KMS-11 (cell line): Measurements from ENCODE around the gene TRIM69.
"Not testable (repeated sequence)": the region's sequence is repeated elsewhere in the genome, so short reads cannot be mapped to it uniquely, and the experiment has no call there.

ENCODE experiments used
- H2AFZ ChIP-seq: fragments of 200-600 bp; sonication (generic); 2 replicates; pipeline ENCODE4 v1.6.1; 2016; ENCODE audit warnings: antibody characterized with exemption, mixed run types, low read depth
- H3K27ac ChIP-seq: fragments of 200-600 bp; sonication (generic); 2 replicates; pipeline ENCODE4 v1.6.1; 2016; ENCODE audit warnings: mild to moderate bottlenecking, mixed run types
- H3K27me3 ChIP-seq: fragments of 200-600 bp; sonication (generic); 2 replicates; pipeline ENCODE4 v1.6.1; 2017; ENCODE audit warnings: mild to moderate bottlenecking, low read depth, mixed run types, moderate library complexity; ENCODE audit not compliant: insufficient read depth
- H3K36me3 ChIP-seq: fragments of 200-600 bp; sonication (generic); 2 replicates; pipeline ENCODE4 v1.6.1; 2017; ENCODE audit warnings: mild to moderate bottlenecking, mixed run types; ENCODE audit not compliant: insufficient read depth
- H3K4me1 ChIP-seq: fragments of 200-600 bp; sonication (generic); 2 replicates; pipeline ENCODE4 v1.6.1; 2016; ENCODE audit warnings: mild to moderate bottlenecking, low read depth, mixed run types; ENCODE audit not compliant: poor library complexity, severe bottlenecking
- H3K4me2 ChIP-seq: fragments of 200-600 bp; sonication (generic); 2 replicates; pipeline ENCODE4 v1.7.0; 2016; ENCODE audit warnings: mild to moderate bottlenecking, mixed run types
- H3K4me3 ChIP-seq: fragments of 200-600 bp; sonication (generic); IDR thresholded peaks from 2 replicates; pipeline ENCODE4 v1.6.1; 2017; ENCODE audit warnings: low read depth, low read length, mixed read lengths; ENCODE audit not compliant: insufficient read depth
- H3K79me2 ChIP-seq: fragments of 200-600 bp; sonication (generic); 2 replicates; pipeline ENCODE4 v1.6.1; 2016; ENCODE audit warnings: low read depth, mixed run types; ENCODE audit not compliant: insufficient read depth
- H3K9ac ChIP-seq: fragments of 200-600 bp; sonication (generic); 2 replicates; pipeline ENCODE4 v1.6.1; 2016; ENCODE audit warnings: mild to moderate bottlenecking, mixed run types
- H4K20me1 ChIP-seq: fragments of 200-600 bp; sonication (generic); 2 replicates; pipeline ENCODE4 v1.6.1; 2016; ENCODE audit warnings: mild to moderate bottlenecking, mixed run types; ENCODE audit not compliant: insufficient read depth
- CTCF ChIP-seq: fragments of 200-600 bp; sonication (generic); conservative IDR thresholded peaks from 2 replicates; pipeline ENCODE4 v1.6.1; 2017; ENCODE audit warnings: low read depth, mild to moderate bottlenecking, antibody characterized with exemption, low read length, moderate library complexity, mixed read lengths

Gene TRIM69

GRCh38 chr15:44736181-44736765, at the start of gene TRIM69:
TRIM69 (plus strand) TSS chr15:44736528; CDS start chr15:44736705, 177 bp downstream.
- TF ChIP-seq CTCF, result no peak
- H3K4me2 ChIP-seq, result no peak within 1 kb of the TSS
- peaks cover 2% of the 10 kb centered on the region for H3K4me1 ChIP-seq
- H3K27ac ChIP-seq, result no peak within 1 kb of the TSS
- H2AFZ ChIP-seq, result no peak within 1 kb of the TSS
- no peaks in the 10 kb centered on the region for H3K36me3 ChIP-seq
- no peaks in the 10 kb centered on the region for H4K20me1 ChIP-seq
- H3K79me2 ChIP-seq, result no peaks in the 10 kb centered on the region
- no peak within 1 kb of the TSS for H3K4me3 ChIP-seq
- no peak within 1 kb of the TSS for H3K9ac ChIP-seq
- no peaks in the 10 kb centered on the region for H3K27me3 ChIP-seq

DNA sequence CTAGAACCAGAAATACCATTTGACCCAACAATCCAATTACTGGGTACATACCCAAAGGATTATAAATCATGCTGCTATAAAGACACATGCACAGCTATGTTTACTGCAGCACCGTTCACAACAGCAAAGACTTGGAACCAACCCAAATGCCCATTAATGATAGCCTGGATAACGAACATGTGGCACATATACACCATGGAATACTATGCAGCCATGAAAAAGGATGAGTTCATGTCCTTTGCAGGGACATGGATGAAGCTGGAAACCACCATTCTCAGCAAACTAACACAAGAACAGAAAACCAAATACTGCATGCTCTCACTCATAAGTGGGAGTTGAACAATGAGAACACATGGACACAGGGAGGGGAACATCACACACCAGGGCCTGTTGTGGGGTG, 47.0 kb upstream of the TRIM69 start:
- H3K9ac ChIP-seq, H3K4me2 ChIP-seq, H3K79me2 ChIP-seq, H2AFZ ChIP-seq, H3K4me1 ChIP-seq, H3K36me3 ChIP-seq, H3K27me3 ChIP-seq, H3K27ac ChIP-seq, H4K20me1 ChIP-seq, H3K4me3 ChIP-seq: not testable (repeated sequence)

DNA sequence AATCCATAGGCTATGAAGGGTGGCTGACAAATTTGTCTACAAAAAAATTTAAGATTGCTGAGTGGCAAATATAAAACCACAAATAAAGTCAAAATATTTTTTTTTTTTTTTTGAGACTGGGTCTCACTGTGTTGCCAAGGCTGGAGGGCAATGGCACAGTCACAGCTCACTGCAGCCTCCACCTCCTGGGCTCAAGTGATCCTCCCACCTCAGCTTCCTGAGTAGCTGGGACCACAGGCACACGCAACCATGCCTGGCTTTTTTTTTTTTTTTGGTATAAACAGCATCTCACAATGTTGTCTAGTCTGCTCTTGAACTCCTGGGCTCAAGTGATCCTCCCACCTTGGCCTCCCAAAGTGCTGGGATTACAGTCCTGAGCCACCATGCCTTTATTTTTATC, 46.1 kb upstream of the TRIM69 start:
- H4K20me1 ChIP-seq, H3K79me2 ChIP-seq, H3K27ac ChIP-seq, H2AFZ ChIP-seq, H3K4me3 ChIP-seq, H3K4me2 ChIP-seq, H3K4me1 ChIP-seq, H3K27me3 ChIP-seq, H3K9ac ChIP-seq, H3K36me3 ChIP-seq: not testable (repeated sequence)

DNA sequence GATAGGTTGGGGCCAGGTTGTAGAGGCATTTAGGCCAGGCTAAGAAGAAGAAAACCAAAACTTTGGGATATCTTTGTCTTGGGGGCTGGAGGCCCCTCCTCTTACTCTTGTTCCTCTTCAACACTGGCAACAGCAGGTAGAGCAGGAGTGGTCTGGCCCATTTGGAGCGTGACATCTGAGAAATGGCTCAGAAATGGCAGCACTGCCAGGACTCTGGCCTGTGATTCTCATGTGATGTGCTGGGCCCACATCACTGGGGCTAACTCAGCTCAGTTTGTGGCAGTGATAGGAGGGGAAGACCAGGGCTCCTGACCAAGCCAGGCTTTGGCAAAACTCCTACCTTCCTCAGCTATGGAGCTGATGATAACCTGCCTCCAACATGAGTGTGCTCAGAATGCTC, 43.7 kb upstream of the TRIM69 start:
- no peaks in the 10 kb centered on the region for H3K36me3 ChIP-seq
- no peak overlapping the region for H3K9ac ChIP-seq
- H3K27ac ChIP-seq, result no peak overlapping the region
- no peaks in the 10 kb centered on the region for H3K79me2 ChIP-seq
- H4K20me1 ChIP-seq, result no peaks in the 10 kb centered on the region
- H3K4me3 ChIP-seq, result no peak overlapping the region
- no peak for TF ChIP-seq CTCF
- no peaks in the 10 kb centered on the region for H3K27me3 ChIP-seq
- H3K4me2 ChIP-seq, result no peak overlapping the region
- no peak overlapping the region for H2AFZ ChIP-seq
- no peaks in the 10 kb centered on the region for H3K4me1 ChIP-seq

DNA sequence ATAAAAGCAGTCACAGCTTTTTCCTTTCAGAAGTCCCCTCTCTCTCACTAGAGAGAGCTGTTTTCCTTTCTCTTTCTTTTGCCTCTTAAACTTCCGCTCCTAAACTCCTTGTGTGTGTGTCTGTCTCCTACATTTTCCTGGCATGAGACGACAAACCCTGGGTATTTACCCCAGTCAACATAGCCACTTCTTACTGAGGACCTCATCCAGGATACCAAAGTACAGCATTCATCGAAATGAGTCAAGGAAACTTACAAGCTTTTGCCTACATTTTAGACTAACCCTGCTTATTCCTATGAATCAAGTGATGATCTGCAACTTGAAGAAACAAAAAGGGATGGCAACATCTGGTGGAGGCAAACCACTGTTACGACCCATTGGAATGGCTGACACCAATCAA, 41.9 kb upstream of the TRIM69 start:
- Histone ChIP-seq H3K27me3 (no peaks in the 10 kb centered on the region), H3K4me1 (no peaks in the 10 kb centered on the region), H2AFZ (no peak overlapping the region), H3K27ac (no peak overlapping the region), H3K4me3 (no peak overlapping the region), H3K4me2 (no peak overlapping the region), H4K20me1 (no peaks in the 10 kb centered on the region), H3K36me3 (no peaks in the 10 kb centered on the region), H3K79me2 (no peaks in the 10 kb centered on the region), H3K9ac (no peak overlapping the region)
- no peak for TF ChIP-seq CTCF
